OCI-LY1 (cell line): ENCODE results near the gene EFCC1.

Experiments used
- H2AFZ ChIP-seq: fragments of 200-600 bp; sonication (generic), shearing (Covaris generic); 2 replicates; pipeline ENCODE4 v1.6.0; 2014; ENCODE audit warnings: antibody characterized with exemption, mild to moderate bottlenecking, low read length
- H3F3A ChIP-seq: fragments of 200-600 bp; sonication (generic), shearing (Covaris generic); 2 replicates; pipeline ENCODE4 v1.6.0; 2014; ENCODE audit warnings: mild to moderate bottlenecking, antibody characterized with exemption, low read length, moderate library complexity; ENCODE audit not compliant: insufficient read depth
- H3K27ac ChIP-seq: fragments of 200-600 bp; sonication (generic); 2 replicates; pipeline ENCODE4 v1.5.1; 2014; ENCODE audit warnings: low read length, mixed run types, mild to moderate bottlenecking, low read depth; ENCODE audit not compliant: poor library complexity, severe bottlenecking
- H3K27me3 ChIP-seq: fragments of 200-600 bp; sonication (generic); 2 replicates; pipeline ENCODE4 v1.6.0; 2014; ENCODE audit warnings: antibody characterized with exemption, mild to moderate bottlenecking, low read length, moderate library complexity; ENCODE audit not compliant: insufficient read depth
- H3K36me3 ChIP-seq: fragments of 200-600 bp; sonication (generic); 2 replicates; pipeline ENCODE4 v1.6.1; 2014; ENCODE audit warnings: mild to moderate bottlenecking, antibody characterized with exemption, low read length, moderate library complexity, mixed read lengths; ENCODE audit not compliant: insufficient read depth
- H3K4me1 ChIP-seq: fragments of 200-600 bp; sonication (generic); 2 replicates; pipeline ENCODE4 v1.5.1; 2014; ENCODE audit warnings: mild to moderate bottlenecking, low read length, moderate library complexity; ENCODE audit not compliant: insufficient read depth, severe bottlenecking
- H3K4me2 ChIP-seq: fragments of 200-600 bp; sonication (generic), shearing (Covaris generic); 2 replicates; pipeline ENCODE4 v1.6.1; 2014; ENCODE audit warnings: low read length
- H3K4me3 ChIP-seq: fragments of 200-600 bp; sonication (generic); 2 replicates; pipeline ENCODE4 v1.5.1; 2014; ENCODE audit warnings: low read length, low read depth, mild to moderate bottlenecking, mixed read lengths; ENCODE audit not compliant: poor library complexity, severe bottlenecking
- H3K79me2 ChIP-seq: fragments of 200-600 bp; shearing (Covaris generic); 2 replicates; pipeline ENCODE4 v1.6.1; 2016; ENCODE audit warnings: mixed run types, low read length, mixed read lengths; ENCODE audit not compliant: insufficient read depth
- H3K9ac ChIP-seq: fragments of 200-600 bp; sonication (generic), shearing (Covaris generic); 2 replicates; pipeline ENCODE4 v1.6.1; 2014; ENCODE audit warnings: mild to moderate bottlenecking, low read length, mixed read lengths
- H3K9me2 ChIP-seq: fragments of 200-600 bp; sonication (generic), shearing (Covaris generic); 2 replicates; pipeline ENCODE4 v1.6.1; 2014; ENCODE audit warnings: low read depth, mild to moderate bottlenecking, low read length, mixed read lengths
- H3K9me3 ChIP-seq: fragments of 200-600 bp; shearing (Covaris generic); 2 replicates; pipeline ENCODE4 v1.6.1; 2014; ENCODE audit warnings: low read length, mixed read lengths
- H4K20me1 ChIP-seq: fragments of 200-600 bp; sonication (generic), shearing (Covaris generic); 2 replicates; pipeline ENCODE4 v1.6.0; 2016; ENCODE audit warnings: mild to moderate bottlenecking, low read length; ENCODE audit not compliant: insufficient read depth
- EZH2 ChIP-seq: fragments of 200-600 bp; sonication (generic), shearing (Covaris generic); IDR thresholded peaks from 2 replicates; pipeline ENCODE4 v1.8.0; 2017; ENCODE audit warnings: borderline replicate concordance, mixed run types, mild to moderate bottlenecking, antibody characterized with exemption, low read length, moderate library complexity, mixed read lengths
- TF ChIP-seq, protein P1 (sequence below): fragments of 200-600 bp; sonication (generic), shearing (Covaris generic); IDR thresholded peaks from 2 replicates; pipeline ENCODE4 v1.5.1; 2017; ENCODE audit warnings: mild to moderate bottlenecking, antibody characterized with exemption, low read length, moderate library complexity, mixed read lengths

The EFCC1 gene

DNA sequence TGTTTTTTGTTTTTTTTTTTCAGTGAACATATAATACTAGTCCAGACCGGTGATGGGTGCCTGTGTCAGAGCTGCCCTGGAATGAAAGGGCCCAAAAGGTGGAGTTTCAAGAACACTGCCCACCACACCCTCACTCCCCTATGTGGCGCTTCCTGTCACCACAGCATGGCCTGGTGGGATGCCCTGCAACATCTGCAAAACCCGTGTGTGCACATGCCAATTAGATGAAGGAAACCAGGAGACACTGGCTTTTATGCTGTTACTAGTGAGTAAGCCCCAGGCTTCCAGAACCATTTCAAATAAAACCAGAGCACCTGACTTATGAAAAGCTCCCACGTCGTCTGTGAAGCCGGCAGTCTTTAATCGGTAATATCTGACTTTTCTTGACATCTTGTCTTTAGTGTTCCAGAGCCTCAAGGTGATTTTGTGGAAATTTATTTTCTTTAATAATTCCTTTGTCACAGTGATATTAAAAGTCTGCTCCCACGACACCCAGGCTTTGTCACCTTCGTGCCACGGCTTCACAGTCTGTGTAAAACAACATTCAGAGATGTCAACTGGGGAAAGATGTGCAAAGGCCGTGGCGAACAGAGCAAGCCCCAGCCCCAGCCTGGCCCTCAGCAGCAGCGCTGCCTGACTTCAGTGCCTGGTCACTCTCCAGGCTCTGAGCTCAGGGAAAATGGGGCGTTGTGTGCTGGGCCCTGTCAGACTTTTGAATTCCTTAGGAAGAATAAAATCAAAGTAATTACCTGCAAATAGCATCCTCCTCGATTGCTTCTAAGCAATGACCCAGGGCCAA is 13.6 kb upstream of the EFCC1 start:
- no peaks in the 10 kb centered on the region for H3K79me2 ChIP-seq
- no peaks in the 10 kb centered on the region for H3K9me3 ChIP-seq
- H3K9ac ChIP-seq, result no peak overlapping the region
- H3K27ac ChIP-seq, result no peak overlapping the region
- H3K4me2 ChIP-seq, result no peak overlapping the region
- H2AFZ ChIP-seq, result no peak overlapping the region
- no peaks in the 10 kb centered on the region for H3K36me3 ChIP-seq
- no peaks in the 10 kb centered on the region for H4K20me1 ChIP-seq
- H3K9me2 ChIP-seq, result no peaks in the 10 kb centered on the region
- no peak overlapping the region for H3K4me3 ChIP-seq
- TF ChIP-seq EZH2, result no peak
- TF ChIP-seq, protein P1, sequence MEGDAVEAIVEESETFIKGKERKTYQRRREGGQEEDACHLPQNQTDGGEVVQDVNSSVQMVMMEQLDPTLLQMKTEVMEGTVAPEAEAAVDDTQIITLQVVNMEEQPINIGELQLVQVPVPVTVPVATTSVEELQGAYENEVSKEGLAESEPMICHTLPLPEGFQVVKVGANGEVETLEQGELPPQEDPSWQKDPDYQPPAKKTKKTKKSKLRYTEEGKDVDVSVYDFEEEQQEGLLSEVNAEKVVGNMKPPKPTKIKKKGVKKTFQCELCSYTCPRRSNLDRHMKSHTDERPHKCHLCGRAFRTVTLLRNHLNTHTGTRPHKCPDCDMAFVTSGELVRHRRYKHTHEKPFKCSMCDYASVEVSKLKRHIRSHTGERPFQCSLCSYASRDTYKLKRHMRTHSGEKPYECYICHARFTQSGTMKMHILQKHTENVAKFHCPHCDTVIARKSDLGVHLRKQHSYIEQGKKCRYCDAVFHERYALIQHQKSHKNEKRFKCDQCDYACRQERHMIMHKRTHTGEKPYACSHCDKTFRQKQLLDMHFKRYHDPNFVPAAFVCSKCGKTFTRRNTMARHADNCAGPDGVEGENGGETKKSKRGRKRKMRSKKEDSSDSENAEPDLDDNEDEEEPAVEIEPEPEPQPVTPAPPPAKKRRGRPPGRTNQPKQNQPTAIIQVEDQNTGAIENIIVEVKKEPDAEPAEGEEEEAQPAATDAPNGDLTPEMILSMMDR, result no peak
- H3K4me1 ChIP-seq, result no peaks in the 10 kb centered on the region
- no peaks in the 10 kb centered on the region for H3F3A ChIP-seq
- no peaks in the 10 kb centered on the region; the same call in 1 of the 2 replicates for H3K27me3 ChIP-seq

DNA sequence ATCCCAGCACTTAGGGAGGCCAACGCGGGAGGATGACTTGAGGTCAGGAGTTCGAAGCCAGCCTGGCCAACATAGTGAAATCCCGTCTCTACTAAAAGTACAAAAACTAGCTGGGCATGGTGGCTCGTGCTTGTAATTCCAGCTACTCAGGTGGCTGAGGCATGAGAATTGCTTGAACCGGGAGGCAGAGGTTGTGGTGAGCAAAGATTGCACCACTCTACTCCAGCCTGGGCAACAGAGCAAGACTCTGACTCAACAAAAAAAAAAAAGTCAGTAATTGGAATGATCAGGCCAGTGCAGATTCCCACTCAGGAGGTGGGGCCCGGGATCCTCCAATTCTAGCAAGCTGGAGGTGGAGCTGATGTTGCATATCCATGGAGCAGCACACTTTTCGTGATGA is 12.8 kb upstream of the EFCC1 start:
- Histone ChIP-seq H3K36me3 (no peaks in the 10 kb centered on the region), H3K4me3 (no peak overlapping the region), H3K27me3 (no peaks in the 10 kb centered on the region), H3K4me1 (no peaks in the 10 kb centered on the region), H3K9ac (no peak overlapping the region), H2AFZ (no peak overlapping the region), H4K20me1 (no peaks in the 10 kb centered on the region), H3K9me2 (no peaks in the 10 kb centered on the region), H3K9me3 (no peaks in the 10 kb centered on the region), H3K4me2 (no peak overlapping the region), H3F3A (no peaks in the 10 kb centered on the region), H3K79me2 (no peaks in the 10 kb centered on the region), H3K27ac (no peak overlapping the region)
- no peak for TF ChIP-seq EZH2
- TF ChIP-seq, protein P1, result no peak

DNA sequence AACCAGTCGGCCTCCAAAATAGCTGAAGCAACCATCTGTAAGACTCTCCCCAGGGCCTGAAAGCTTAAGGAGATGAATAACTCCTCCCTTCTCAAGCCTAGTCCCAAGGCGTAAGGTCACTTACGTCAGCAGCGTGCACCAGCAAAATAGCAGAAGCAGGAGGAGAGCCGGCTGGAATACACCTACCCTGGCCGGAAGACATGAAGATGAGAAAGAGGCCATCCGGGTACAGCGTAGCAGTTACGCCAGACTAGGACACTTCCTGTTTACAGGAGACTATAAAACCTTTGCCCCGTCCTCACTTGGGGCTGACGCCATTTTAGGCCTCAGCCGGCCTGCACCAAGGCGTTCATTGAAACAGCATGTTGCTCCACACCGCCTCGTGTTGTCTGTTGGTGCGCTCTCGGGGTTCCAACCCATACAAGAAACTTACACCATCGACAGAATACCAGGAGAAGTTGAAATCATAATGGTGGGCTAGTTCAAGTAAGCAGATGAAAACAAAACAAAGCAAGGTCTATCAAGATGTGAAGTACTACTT is 9.7 kb upstream of the EFCC1 start:
- H3K27ac ChIP-seq, result no peak overlapping the region
- no peak overlapping the region for H3K4me2 ChIP-seq
- no peaks in the 10 kb centered on the region for H3K27me3 ChIP-seq
- TF ChIP-seq, protein P1, result no peak
- no peak for TF ChIP-seq EZH2
- no peak overlapping the region for H2AFZ ChIP-seq
- no peak overlapping the region for H3K4me3 ChIP-seq
- H3K9me3 ChIP-seq, result no peaks in the 10 kb centered on the region
- peaks cover 15% of the 10 kb centered on the region for H3K4me1 ChIP-seq
- no peak overlapping the region for H3K9ac ChIP-seq
- no peaks in the 10 kb centered on the region for H3K79me2 ChIP-seq
- H3K36me3 ChIP-seq, result no peaks in the 10 kb centered on the region
- H3F3A ChIP-seq, result no peaks in the 10 kb centered on the region
- no peaks in the 10 kb centered on the region for H4K20me1 ChIP-seq
- H3K9me2 ChIP-seq, result no peaks in the 10 kb centered on the region
